ENCODE results near the gene PRKAR1B.

The PRKAR1B gene

DNA sequence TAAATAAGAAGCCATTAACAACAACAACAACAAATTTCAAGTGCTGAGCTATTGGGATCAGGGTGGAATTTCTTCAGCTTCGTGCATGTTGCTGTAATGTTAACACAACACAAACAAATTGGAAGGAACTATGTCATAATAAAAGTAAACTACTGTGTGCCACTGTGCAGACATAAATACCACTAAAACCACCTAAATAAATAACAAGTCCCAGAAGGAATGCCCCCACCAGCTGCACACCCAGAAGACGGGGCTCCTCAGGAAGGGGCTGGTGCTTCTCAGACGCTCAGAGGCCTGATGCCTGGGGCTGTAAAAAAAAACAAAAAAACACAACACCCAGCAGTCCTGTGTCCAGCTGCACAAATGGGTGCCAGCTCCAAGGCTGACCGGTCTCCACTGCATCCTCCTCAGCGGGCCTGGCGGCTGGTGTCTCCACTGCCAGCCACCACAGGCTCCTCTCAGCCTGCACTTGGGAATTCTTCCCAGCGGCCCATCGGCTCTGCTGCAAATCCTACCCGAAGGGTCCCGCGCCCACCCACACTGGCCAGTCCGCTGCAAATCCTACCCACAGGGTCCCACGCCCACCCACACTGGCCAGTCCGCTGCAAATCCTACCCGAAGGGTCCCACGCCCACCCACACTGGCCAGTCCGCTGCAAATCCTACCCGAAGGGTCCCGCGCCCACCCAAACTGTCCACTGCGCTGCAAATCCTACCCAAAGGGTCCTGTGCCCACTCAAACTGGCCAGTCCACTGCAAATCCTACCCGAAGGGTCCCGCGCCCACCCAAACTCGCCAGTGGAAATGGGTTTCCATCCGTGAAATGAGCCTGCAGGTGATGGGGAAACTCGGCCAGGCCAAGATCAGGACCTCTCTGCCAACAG is 36.4 kb downstream of the PRKAR1B start:
- DNase-seq = no peak

DNA sequence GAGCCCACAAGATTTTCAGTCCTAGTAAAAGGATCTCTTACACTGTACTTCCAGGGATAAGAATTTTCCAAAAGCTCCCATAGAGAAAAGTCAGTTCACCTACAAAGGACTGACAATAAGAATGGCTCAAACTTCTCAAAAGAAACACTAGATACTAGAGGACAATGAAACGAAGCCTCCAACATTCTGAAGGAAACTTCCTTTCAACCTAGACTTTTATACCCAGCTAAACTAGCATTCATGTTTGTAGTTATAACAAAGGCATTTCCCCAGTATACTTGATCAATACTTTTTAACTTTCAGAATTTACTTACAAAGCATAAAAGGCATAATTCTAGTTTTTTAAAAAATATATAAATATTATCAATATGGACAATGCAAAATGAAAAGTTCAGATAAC is 41.5 kb downstream of the PRKAR1B start:
- no peak for DNase-seq

DNA sequence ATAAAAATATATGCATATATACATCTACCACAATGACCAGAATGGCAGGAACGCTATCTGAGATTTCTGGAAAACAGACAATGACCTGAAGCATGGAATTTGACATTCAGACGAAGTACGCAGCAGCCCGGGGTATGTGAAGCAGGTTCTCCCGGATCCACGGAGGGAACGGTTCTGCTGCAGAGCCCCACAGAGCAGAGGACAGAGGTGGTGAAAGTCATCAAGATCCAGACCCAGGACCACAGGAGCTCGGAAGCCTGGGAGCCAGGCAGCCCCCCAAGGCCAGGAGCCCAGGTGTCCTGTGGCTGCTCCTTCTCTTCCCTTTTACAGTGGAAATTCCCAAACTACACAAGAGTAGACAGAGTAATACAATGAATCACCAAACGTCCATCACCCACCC is 42.7 kb downstream of the PRKAR1B start:
- DNase-seq = no peak

DNA sequence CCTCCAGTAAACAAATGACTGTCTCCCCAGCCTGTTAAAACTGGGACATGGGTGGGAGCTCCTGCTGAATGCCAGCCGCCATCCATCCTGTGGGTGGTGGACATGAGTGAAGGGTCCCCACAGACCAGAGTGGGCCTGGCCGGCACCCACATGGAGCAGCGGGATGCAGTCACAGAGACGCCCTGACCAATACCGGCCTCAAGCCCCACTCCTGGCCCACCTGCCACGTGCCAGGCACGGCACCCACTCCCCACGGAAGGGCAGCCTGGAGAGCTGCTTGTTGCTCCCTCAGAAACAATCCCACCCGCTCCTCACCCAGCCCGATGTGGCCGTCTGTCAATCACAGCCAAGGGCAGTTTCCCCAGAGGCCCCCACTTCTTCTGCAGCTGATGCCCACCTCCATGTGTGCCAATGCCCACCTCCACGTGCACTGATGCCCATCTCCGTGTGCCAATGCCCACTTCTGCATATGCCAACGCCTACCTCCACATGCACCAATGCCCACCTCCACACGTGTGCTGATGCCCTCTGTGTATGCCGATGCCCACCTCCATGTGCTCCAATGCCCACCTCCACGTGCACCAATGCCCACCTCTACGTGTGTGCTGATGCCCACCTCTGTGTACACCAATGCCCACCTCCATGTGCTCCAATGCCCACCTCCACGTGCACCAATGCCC is 43.4 kb downstream of the PRKAR1B start:
- no peak for DNase-seq

DNA sequence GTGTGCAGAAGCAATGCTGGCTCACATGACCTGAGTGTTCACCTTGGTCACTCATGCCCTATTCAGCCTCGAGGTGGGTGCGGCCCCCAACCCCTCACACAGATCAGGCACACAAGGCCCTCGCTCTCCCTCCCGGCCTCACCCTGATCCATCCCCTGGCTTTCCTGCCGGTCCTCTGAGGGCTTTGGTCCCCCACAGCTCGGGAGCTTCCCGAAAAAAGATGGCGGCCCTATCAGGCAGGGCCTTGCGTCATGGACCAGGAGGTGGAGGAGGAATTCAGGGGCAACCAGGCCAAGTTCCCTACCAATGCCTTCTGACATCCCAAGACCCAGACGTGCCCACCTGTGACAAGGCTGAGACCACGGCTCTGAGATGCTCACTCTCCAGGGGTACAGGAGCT is 44.3 kb downstream of the PRKAR1B start:
- DNase-seq = no peak

DNA sequence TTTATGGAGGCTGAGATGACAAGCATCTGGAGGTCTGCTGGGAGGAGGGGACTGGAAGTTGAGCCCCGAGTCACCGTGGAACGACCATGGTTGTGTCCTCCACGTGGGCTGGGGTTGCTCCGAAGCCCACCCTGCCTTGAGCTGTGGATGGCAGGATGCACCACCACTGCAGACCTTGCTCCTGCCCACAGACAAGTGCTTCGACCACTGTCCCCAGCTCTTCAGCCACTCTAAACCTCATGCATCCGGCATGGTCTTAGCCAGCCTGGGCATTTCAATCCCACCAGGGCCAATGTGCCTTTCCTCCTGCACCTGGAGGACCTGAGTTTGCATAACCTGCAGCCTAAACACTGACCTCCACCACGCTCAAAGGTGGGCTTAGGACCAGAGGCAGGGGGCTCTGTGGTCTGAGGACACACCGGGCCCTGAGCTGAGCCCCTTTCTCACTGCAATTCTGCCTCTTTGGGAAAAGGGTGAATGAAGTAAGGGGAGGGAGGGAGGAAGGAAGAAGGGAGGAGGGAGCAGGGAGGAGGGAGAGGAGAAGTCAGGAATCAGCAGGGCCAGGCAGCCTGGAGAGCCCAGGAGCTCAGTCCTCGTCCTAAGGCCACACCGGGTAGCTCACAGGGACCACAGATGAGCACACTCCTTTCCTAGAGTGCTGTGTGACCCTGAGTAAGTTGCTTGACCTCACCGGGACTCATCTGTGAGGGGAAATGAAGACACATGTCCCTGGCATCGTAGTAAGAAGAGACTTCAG is 45.4 kb downstream of the PRKAR1B start:
- no peak for DNase-seq

DNA sequence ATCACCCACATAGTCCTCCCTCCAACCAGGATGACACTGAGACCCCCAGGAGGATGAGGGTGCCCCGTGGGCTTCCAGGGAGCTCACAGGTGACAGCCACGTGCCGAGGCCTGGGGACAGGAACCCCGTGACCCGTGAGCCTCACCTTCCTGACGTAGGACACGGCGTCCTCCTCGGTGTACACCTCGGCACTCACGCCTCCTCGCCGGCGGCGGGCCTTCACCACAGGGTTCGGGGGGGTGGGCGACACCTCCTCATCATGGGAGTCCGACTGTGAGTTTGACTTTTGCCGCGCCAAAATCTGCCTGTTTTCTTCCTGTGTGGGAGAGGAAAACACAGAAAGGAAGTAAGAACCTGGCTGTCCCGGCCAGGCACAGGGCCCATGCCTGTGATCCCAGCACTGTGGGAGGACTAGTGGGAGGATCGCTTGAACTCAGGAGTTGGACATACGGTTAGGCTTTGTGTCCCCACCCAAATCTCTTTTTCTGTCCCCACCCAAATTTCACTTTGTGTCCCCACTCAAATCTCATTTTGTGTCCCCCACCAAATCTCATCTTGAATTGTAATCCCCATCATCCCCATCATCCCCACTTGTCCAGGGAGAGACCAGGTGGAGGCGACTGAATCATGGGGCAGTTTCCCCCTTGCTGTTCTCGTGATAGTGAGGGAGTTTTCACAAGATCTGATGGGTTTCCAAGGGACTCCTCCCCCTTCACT is 46.5 kb downstream of the PRKAR1B start:
- no peak for DNase-seq

DNA sequence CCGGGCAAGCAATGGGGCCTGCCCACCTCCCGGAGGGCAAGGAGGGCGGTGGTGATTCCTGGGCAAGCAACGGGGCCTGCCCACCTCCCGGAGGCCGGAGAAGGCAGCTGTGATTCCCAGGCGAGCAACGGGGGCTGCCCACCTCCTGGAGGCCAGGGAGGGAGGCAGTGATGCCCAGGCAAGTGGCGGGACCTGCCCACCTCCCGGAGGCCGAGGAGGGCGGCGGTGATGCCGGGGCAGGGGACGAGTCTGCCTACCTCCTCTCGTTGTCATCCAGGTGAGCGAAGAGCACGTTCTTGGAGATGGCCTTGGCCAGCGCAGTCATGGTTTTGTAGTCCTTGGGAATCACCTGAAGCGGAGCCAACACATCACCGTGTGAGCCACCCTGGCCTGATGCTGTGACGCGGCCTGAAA is 50.1 kb downstream of the PRKAR1B start:
- no peak for DNase-seq

DNA sequence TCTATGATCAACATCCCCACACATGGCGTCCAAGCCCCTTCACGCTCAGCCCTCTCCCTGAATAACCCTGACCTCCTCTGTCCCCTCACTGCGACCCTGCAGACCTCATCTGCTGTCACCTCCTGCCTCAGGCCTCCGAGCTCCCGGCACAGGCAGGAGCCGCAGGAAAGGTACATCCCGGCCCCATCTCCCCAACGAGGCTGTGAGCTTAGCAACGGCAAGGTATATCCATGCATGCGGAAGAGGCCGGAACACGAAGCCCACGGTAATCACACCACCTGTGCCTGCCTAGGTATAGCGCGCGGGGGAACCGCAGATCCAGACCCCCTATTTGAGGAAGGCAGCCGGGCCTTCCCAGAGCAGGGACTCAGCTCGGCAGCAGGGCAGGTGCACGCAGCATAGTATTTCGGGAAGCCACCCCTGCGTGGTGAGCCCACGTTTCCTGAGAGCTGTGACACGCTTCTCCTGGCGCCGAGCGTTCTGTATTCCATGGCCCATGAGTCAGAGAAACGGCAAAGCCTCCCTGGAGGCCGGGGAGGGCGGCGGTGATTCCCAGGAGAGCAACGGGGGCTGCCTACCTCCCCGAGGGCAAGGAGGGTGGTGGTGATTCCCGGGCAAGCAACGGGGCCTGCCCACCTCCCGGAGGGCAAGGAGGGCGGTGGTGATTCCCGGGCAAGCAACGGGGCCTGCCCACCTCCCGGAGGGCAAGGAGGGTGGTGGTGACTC is 50.7 kb downstream of the PRKAR1B start:
- DNase-seq = no peak

DNA sequence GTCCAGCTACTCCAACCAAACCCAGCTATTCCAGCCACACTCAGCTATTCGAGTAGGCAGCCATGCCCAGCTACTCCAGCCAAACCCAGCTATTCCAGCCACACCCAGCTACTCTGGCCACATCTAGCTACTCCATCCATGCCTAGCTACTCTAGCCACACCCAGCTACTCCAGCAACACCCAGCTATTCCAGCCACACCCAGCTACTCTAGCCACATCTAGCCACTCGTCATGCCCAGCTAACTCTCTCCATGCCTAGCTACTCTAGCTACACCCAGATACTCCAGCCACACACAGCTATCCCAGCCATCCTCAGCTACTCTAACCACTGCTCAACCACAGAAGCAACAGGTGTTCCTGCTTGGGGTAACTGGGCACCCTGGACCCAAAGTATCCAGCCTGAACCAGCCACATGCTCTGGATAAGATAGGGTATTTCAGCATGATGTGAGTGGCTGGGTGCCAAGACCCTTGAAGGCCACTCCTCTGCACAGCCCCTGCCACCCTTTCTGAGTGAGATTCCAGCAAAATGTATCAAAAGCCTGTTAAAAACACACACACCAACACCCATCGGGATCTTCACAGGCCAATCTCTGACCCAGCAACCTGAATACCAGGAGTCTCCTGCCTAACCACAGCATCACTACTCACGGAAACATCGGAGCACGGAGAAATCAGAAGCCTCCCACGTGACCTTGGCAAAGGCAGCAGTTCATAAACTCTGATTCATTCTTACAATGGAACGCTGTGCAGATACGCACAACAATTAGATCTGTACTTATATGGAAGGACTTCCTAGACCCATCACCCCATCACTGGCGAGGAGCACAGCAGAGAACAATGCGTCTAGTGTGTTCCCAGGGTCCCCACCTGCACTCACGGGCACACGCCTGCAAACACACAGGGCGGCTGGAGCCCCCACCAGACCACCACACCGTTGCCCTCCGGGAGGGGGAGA is 52.3 kb downstream of the PRKAR1B start:
- no peak for DNase-seq

DNA sequence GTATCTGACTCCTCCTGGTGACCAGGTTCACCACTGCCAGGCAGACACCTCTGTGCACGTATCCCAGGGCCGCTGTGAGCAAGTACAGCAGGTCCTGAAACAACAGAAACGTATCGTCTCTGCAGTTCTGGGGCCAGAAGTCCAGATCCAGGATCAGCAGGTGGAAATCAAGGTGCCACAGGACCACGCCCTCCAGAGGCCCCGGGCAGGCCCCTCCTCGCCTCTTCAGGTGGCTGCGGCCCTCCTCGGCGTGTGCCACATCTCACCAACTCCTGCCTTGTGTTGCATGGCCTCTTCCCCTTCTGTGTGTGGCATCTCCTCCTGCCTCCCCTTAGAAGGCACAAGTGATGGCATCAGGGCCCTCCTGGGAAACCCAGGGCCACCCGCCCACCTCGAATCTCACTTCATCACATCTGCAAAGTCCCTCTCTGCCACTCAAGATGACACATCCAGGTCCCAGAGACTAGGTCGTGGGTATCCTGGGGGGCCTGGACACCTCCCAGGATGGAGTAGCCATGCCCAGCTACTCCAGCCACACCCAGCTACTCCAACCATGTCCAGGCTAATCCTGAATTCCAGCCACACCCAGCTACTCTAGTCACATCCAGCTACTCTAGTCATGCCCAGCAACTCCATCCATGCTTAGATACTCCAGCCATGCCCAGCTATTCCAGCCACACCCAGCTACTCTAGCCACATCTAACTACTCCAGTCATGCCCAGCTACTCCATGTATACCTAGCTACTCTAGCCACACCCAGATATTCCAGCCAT is 53.2 kb downstream of the PRKAR1B start:
- DNase-seq = peak; percentile 1

DNA sequence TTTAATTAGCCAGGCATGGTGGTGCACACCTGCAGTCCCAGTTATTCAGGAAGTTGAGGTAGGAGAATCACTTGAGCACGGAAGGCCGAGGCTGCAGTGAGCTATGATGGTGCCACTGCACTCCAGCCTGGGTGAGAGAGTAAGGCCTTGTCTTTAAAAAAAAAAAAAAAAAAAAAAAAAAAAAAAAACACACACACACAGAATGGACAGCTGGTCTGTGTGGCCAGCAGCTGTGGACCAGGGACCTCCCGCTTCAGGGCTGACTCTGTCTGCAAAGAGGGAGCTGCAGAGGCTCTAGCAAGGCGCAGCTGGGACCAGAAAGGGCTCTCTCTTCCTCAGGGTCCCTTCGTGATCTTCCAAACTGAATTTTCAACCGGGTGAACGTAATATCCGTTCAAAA is 54.2 kb downstream of the PRKAR1B start:
- no peak for DNase-seq

DNA sequence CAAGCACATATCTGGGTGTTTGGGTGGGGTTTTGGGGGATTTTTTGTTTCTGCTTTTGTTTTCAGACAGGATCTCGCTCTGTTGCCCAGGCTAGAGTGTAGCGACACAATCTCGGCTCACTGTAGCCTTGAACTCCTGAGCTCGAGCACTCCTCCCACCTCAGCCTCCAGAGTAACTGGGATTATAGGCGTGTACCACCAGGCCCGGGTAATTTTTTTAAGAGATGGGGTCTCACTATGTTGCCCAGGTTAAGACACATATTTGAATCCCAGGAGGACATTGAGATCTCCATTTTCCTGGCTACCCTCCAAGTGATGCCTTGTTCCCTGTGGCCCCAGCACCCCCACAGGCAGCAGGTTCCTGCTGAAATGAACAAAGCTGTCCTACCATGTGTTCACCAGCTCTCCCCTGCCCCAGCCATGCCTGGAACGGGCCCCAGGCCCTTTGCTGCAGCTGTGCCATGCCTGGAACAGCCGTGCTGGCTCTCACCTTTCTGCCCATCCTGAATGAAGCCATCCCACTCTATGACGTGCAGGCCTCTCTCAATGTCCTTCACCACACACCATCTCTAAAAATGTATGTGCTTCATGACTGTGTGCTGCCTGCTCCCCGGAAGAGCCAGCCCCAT is 55.6 kb downstream of the PRKAR1B start:
- no peak for DNase-seq

DNA sequence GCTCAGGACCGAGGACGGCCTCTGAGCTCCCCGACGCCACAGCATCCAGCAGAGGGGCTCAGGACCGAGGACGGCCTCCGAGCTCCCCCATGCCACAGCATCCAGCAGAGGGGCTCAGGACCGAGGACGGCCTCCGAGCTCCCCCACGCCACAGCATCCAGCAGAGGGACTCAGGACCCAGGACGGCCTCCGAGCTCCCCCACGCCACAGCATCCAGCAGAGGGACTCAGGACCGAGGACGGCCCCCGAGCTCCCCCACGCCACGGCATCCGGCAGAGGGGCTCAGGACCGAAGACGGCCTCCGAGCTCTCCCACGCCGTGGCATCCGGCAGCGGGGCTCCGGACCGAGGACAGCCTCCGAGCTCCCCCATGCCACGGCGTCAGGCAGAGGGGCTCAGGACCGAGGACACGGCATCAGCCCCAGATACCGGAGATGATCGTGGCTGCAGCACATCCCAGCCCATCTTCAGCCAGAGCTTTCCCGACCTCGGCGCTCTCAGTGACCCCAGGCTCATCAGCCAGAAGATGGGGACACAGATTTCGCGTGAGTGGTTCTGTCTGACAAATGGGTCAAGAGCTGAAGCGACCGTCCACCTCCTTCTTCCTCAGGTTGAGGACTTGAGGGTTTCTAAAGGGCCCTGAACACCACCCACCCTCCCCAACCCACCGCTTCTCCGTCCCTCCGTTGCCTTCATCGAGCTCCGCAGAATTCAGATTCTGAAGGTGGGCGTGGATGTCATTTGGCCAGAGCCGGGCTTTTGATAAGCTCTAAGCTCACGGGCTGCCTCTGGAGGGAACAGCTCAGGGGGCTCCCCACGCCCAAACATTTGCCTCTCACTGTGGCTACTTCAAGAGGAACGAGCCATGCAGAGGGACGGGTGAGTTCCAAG is 56.3 kb downstream of the PRKAR1B start:
- no peak for DNase-seq

DNA sequence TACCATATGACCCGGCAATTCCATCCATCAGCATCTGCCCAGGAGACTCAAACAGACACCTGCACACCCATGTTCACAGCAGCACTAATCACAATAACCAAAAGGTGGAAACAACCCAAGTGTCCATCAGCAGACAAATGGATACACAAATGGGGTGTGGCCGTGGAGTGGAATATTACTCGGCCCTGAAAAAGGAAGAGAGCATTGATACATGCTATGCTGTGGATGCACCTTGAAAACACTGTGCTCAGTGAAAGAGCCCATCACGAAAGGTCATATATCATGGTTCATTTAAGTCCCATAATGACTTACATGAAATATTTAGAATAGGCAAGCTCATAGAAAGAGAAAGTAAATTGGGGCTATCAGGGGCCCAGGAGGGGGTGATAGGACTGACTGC is 58.1 kb downstream of the PRKAR1B start:
- no peak for DNase-seq

DNA sequence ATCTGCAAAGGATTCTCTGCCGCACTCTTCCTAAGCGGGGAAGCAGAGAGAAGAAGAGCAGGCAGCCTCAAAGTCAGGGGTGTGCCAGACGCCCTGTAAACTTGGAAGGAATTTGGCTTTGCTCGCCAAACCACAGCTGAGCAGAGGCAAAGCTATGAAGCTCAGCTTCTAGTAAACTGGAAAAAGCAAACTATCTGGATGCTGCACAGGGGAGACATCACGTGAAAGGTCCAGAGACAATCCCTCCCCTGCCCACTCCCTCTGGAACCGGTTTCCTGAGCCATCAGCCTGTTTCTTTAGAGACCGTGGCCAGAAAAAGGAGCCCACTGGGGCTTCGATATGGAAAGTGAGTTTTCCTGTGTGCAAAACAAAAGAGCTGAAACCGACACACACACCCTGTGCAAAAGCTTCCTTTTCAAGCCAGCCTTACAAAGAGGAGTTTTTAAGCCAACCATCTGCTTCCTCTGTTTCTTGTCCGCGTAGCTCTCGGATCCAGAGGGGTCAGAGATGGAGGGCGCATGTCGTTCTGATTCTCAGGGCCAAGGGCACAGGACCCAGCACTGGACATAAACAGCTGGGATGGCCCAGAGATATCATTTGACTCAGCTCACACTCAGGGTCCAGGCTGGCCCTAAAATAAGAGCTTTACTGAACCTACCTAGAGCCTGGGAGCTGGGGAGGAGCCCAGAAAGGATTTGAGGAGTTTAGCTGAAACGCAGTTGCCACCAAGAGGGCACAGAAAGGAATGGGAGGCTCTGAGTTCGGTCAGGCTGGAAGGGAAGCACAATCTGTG is 58.7 kb downstream of the PRKAR1B start:
- DNase-seq = no peak

DNA sequence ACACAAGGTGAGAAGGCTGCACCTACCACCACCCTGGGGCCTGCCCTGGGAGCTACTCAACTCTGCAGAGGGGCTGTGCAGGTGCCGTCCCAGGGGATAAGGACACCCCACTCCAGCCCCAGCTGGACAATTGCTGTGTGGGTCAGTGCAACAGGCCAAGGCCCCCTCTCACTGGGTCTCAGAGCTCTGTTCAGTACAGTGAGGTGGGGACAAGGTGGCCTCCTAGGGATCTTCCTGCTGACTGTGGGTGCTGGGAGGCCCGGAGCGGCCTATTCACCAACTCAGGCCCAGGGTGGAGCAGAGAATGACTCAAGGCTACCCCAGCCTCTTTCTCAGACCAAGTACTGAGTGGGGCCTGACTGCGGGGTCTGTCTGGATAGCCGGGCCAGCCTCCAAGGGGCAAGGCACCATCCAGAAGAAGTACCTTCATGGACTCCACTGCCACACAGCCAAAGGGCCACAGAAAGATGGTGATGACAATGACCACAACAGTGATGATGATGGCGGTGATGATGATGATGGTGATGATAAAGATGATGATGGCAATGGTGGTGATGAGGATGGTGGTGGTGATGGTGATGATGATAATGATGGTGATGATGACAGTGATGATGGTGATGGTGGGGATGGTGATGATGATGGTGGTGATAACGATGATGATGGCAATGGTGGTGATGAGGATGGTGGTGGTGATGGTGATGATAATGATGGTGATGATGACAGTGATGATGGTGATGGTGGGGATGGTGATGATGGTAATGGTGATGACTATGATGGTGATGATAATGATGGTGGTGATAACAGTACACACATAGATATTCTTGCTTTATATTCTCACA is 60.4 kb downstream of the PRKAR1B start:
- DNase-seq = no peak

Data from CD4-positive, alpha-beta T cell treated with Interleukin-12 subunit alpha and Interleukin-12 subunit beta, for 1 hour (primary cell).